ENCODE data around the gene CHD8.

DNA sequence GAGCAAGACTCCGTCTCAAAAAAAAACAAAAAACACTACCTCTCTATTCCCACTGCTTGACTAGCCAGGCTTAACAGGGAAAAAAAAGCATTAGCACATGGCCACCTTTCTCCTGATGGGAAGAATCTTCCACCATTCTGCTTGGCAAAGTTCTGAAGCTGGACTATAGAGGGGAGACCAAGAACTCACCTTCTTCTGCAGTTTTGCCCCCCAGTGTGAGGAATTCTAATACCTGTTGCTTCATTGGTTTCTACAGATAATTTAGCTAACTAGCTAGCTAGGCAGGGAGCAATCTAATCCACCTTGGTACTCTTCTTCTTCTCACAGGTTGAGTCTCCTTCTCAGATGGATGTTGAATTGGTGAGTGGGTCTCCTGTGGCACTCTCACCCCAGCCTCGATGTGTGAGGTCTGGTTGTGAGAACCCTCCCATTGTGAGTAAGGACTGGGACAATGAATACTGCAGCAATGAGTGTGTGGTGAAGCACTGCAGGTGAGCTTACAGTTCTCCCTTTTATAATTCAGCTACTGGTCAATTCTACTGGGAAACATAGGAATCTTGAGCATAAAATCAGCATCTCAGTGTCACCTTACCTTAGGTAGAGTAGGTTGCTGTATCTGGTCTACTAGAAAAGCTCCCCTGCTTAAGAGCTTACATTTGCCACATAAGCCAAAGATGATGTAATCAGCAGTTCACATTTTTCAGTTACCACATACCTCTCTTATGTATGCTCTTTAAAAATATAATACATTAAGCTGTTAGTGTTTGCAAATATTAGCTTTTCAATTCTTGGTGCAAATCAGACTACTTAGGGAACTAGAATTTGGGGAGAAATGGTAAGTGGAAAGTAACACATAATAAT is 39.2 kb upstream of the CHD8 start:
- TF ChIP-seq, protein P1, sequence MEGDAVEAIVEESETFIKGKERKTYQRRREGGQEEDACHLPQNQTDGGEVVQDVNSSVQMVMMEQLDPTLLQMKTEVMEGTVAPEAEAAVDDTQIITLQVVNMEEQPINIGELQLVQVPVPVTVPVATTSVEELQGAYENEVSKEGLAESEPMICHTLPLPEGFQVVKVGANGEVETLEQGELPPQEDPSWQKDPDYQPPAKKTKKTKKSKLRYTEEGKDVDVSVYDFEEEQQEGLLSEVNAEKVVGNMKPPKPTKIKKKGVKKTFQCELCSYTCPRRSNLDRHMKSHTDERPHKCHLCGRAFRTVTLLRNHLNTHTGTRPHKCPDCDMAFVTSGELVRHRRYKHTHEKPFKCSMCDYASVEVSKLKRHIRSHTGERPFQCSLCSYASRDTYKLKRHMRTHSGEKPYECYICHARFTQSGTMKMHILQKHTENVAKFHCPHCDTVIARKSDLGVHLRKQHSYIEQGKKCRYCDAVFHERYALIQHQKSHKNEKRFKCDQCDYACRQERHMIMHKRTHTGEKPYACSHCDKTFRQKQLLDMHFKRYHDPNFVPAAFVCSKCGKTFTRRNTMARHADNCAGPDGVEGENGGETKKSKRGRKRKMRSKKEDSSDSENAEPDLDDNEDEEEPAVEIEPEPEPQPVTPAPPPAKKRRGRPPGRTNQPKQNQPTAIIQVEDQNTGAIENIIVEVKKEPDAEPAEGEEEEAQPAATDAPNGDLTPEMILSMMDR (conservative IDR thresholded peaks at IDR 0.05; ENCODE audit: low read length) = no peak
- no peak for TF ChIP-seq EZH2phosphoT487 (IDR thresholded peaks at IDR 0.05; ENCODE audit: borderline replicate concordance)
